ENCODE data around the gene RNF213.

GRCh38 chr17:80432961-80433550, 172.4 kb downstream of the RNF213 start:
- no peak for TF ChIP-seq CTCF (IDR thresholded peaks at IDR 0.05)
- no peak for TF ChIP-seq POLR2AphosphoS5 (IDR thresholded peaks at IDR 0.05)
